Liver (tissue), 2 donors: Measurements from ENCODE around the gene SLC25A21.

ENCODE experiments used
- TF ChIP-seq, protein P1 (sequence below): IDR thresholded peaks from 2 replicates; pipeline ENCODE4 v1.6.1; 2016; ENCODE audit warnings: antibody characterized with exemption
- TF ChIP-seq, protein P2 (sequence below): fragments of 150-350 bp; IDR thresholded peaks from 2 replicates; pipeline ENCODE4 v1.5.1; 2017; ENCODE audit warnings: improper control_type of control experiment, low read depth, low read length; ENCODE audit not compliant: missing input control
- donor health status: healthy.

DNA sequence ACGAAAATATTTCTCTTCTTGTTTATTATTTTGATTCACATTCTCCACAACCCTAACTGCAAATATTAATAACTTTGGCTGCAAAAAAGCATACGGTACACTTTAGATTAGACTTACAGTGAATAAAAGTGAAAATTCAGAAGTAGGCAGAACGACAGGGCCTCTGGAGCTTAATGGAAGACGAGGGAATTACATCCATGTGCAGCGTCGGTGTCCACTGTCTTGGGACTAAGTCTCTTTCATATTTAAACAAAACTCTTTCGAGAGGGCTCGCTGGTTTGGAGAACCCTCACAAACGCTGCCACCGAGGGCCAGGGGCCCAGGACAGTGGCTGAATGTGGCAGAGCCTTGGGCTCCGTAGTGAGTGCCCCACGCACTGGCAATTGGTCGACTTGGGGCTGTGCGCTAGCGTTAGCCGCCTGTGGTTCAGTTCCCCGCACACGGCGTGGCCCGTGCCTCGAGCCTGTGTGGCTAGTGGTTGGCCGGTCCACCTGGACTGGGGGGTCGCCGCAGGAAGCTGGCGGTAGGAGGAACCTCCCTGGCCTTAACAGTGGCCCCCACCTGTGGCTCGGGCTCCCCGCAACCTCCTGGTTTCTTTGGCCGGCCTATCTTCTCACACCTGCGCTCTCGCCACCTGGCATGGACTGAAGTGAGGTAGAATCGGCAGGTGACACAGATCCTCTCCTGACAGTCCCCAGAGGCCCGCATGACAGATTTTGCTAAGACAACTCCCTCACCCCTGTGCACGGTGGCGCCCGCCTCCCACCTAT, 511.5 kb downstream of the SLC25A21 start:
- TF ChIP-seq, protein P1, sequence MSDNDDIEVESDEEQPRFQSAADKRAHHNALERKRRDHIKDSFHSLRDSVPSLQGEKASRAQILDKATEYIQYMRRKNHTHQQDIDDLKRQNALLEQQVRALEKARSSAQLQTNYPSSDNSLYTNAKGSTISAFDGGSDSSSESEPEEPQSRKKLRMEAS, result no peak
- TF ChIP-seq, protein P2, sequence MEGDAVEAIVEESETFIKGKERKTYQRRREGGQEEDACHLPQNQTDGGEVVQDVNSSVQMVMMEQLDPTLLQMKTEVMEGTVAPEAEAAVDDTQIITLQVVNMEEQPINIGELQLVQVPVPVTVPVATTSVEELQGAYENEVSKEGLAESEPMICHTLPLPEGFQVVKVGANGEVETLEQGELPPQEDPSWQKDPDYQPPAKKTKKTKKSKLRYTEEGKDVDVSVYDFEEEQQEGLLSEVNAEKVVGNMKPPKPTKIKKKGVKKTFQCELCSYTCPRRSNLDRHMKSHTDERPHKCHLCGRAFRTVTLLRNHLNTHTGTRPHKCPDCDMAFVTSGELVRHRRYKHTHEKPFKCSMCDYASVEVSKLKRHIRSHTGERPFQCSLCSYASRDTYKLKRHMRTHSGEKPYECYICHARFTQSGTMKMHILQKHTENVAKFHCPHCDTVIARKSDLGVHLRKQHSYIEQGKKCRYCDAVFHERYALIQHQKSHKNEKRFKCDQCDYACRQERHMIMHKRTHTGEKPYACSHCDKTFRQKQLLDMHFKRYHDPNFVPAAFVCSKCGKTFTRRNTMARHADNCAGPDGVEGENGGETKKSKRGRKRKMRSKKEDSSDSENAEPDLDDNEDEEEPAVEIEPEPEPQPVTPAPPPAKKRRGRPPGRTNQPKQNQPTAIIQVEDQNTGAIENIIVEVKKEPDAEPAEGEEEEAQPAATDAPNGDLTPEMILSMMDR, result no peak
